ENCODE measurements around the gene TRAF3.
A peak's percentile ranks its signal among the peaks of the same experiment; 100 is the strongest.

Gene TRAF3

DNA sequence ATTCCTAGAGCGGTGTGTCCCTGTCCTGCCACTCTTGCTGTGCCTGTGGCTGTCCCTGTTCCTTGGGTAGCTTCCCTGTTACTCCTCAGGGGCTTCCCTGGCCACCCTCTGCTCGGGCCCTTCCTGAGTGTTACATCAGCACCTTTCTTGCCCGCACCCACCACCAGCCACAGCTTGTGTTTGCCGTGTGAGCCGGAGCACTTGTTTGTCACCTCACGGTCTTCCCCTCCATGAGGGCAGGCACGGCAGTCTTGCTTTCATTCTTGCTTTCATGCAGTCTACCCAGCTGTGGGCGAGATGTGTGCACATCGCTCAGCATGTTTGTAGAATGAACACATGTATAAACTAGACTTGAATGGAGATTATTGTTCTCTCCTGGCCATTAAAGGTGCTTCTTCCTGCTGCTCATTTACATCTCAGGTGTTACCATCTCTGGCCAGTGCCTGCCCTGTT lies 42.0 kb downstream of the TRAF3 start:
- peaks cover 31% of the 10 kb centered on the region for H3K79me2 ChIP-seq (ENCODE audit: insufficient read depth, low read length)
- TF ChIP-seq EZH2 (IDR thresholded peaks at IDR 0.05; ENCODE audit: borderline replicate concordance, low read length), result no peak
- TF ChIP-seq, protein P1, sequence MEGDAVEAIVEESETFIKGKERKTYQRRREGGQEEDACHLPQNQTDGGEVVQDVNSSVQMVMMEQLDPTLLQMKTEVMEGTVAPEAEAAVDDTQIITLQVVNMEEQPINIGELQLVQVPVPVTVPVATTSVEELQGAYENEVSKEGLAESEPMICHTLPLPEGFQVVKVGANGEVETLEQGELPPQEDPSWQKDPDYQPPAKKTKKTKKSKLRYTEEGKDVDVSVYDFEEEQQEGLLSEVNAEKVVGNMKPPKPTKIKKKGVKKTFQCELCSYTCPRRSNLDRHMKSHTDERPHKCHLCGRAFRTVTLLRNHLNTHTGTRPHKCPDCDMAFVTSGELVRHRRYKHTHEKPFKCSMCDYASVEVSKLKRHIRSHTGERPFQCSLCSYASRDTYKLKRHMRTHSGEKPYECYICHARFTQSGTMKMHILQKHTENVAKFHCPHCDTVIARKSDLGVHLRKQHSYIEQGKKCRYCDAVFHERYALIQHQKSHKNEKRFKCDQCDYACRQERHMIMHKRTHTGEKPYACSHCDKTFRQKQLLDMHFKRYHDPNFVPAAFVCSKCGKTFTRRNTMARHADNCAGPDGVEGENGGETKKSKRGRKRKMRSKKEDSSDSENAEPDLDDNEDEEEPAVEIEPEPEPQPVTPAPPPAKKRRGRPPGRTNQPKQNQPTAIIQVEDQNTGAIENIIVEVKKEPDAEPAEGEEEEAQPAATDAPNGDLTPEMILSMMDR (IDR thresholded peaks at IDR 0.05; ENCODE audit: low read length), result no peak
- no peaks in the 10 kb centered on the region for H3K9me2 ChIP-seq (ENCODE audit: low read depth, low read length)
- H2AFZ ChIP-seq (ENCODE audit: low read length), result no peak overlapping the region
- H3K9ac ChIP-seq (ENCODE audit: low read length), result peak overlapping the region; percentile 52; the same call in 1 of the 2 replicates
- peak overlapping the region; percentile 63 for H3K4me2 ChIP-seq (ENCODE audit: low read length)
- H3K4me3 ChIP-seq (ENCODE audit: low read depth, low read length, poor library complexity, severe bottlenecking), result peak overlapping the region; percentile 42
- no peaks in the 10 kb centered on the region for H3K27me3 ChIP-seq (ENCODE audit: insufficient read depth, low read length)
- H3K4me1 ChIP-seq (ENCODE audit: insufficient read depth, low read length, severe bottlenecking), result peaks cover 45% of the 10 kb centered on the region
- H3K36me3 ChIP-seq (ENCODE audit: insufficient read depth, low read length), result no peaks in the 10 kb centered on the region; the same call in 1 of the 2 replicates
- peak overlapping the region; percentile 70 for H3K27ac ChIP-seq (ENCODE audit: low read depth, low read length, poor library complexity, severe bottlenecking)
- no peaks in the 10 kb centered on the region for H3F3A ChIP-seq (ENCODE audit: insufficient read depth, low read length)
- H3K9me3 ChIP-seq (ENCODE audit: low read length), result no peaks in the 10 kb centered on the region
- H4K20me1 ChIP-seq (ENCODE audit: insufficient read depth, low read length), result no peaks in the 10 kb centered on the region

DNA sequence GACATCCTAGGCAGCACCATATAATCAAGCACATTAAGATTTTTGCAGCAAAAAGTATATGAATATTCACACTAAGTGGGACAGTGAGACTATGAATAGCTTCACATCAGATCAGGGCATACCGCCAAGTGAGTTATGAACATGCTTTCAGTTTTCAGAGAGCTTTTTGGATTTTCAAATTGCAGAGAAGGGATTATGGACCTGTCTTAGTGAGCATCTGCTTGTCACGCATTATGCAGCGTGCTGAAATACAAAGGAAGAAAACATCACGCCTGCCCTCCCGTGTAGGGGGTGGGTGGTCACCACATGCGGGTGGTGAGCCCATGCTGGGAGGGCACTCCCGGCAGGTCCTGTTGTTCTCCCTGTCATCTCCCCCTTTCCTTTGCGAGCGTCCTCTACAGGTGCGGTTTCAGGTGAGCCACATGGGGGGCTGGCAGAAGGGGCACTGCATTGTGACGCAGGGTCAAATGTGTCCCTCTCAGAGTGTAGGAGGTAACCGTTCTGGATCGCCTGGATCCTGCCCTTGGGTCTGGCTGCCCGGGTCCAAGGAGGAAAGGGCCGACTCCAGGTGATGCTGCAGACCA lies 42.6 kb downstream of the TRAF3 start:
- no peaks in the 10 kb centered on the region for H3F3A ChIP-seq (ENCODE audit: insufficient read depth, low read length)
- H3K4me3 ChIP-seq (ENCODE audit: low read depth, low read length, poor library complexity, severe bottlenecking), result peak overlapping the region; percentile 42
- peak overlapping the region; percentile 63 for H3K4me2 ChIP-seq (ENCODE audit: low read length)
- TF ChIP-seq, protein P1 (IDR thresholded peaks at IDR 0.05; ENCODE audit: low read length), result no peak
- TF ChIP-seq EZH2 (IDR thresholded peaks at IDR 0.05; ENCODE audit: borderline replicate concordance, low read length), result no peak
- peak overlapping the region; percentile 52; the same call in 1 of the 2 replicates for H3K9ac ChIP-seq (ENCODE audit: low read length)
- no peaks in the 10 kb centered on the region for H3K9me2 ChIP-seq (ENCODE audit: low read depth, low read length)
- no peaks in the 10 kb centered on the region for H3K27me3 ChIP-seq (ENCODE audit: insufficient read depth, low read length)
- H3K4me1 ChIP-seq (ENCODE audit: insufficient read depth, low read length, severe bottlenecking), result peaks cover 46% of the 10 kb centered on the region
- peaks cover 33% of the 10 kb centered on the region for H3K79me2 ChIP-seq (ENCODE audit: insufficient read depth, low read length)
- H3K9me3 ChIP-seq (ENCODE audit: low read length), result no peaks in the 10 kb centered on the region
- no peaks in the 10 kb centered on the region for H4K20me1 ChIP-seq (ENCODE audit: insufficient read depth, low read length)
- H2AFZ ChIP-seq (ENCODE audit: low read length), result no peak overlapping the region
- peak overlapping the region; percentile 70 for H3K27ac ChIP-seq (ENCODE audit: low read depth, low read length, poor library complexity, severe bottlenecking)
- no peaks in the 10 kb centered on the region; the same call in 1 of the 2 replicates for H3K36me3 ChIP-seq (ENCODE audit: insufficient read depth, low read length)

DNA sequence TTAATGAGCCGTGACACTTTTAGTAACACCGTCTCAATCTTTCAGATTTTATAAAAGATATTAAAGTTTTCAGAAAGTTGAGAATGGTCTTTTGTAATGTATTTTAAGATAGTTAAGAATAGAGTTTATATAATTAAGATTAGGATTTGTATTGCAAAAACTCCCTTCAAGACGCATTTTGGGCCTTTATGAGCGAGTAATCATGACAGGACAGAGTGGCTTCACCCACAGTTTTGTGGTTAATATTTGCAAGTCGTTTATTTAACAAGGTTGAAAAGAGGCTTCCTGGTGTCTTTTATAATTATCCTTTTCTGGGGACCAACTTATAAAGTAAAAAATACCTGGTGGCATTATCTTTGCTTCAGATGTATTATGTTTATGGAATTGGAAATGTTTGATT lies 44.0 kb downstream of the TRAF3 start:
- no peak overlapping the region for H3K9ac ChIP-seq (ENCODE audit: low read length)
- peak overlapping the region; percentile 23; the same call in 1 of the 2 replicates for H3K4me2 ChIP-seq (ENCODE audit: low read length)
- no peaks in the 10 kb centered on the region for H4K20me1 ChIP-seq (ENCODE audit: insufficient read depth, low read length)
- H3K4me3 ChIP-seq (ENCODE audit: low read depth, low read length, poor library complexity, severe bottlenecking), result no peak overlapping the region
- no peaks in the 10 kb centered on the region for H3F3A ChIP-seq (ENCODE audit: insufficient read depth, low read length)
- H3K9me3 ChIP-seq (ENCODE audit: low read length), result no peaks in the 10 kb centered on the region
- TF ChIP-seq EZH2 (IDR thresholded peaks at IDR 0.05; ENCODE audit: borderline replicate concordance, low read length), result no peak
- TF ChIP-seq, protein P1 (IDR thresholded peaks at IDR 0.05; ENCODE audit: low read length), result no peak
- H3K36me3 ChIP-seq (ENCODE audit: insufficient read depth, low read length), result no peaks in the 10 kb centered on the region; the same call in 1 of the 2 replicates
- peak overlapping the region; percentile 46 for H3K27ac ChIP-seq (ENCODE audit: low read depth, low read length, poor library complexity, severe bottlenecking)
- H3K79me2 ChIP-seq (ENCODE audit: insufficient read depth, low read length), result peaks cover 33% of the 10 kb centered on the region
- no peaks in the 10 kb centered on the region for H3K27me3 ChIP-seq (ENCODE audit: insufficient read depth, low read length)
- no peak overlapping the region for H2AFZ ChIP-seq (ENCODE audit: low read length)
- peaks cover 51% of the 10 kb centered on the region for H3K4me1 ChIP-seq (ENCODE audit: insufficient read depth, low read length, severe bottlenecking)
- H3K9me2 ChIP-seq (ENCODE audit: low read depth, low read length), result no peaks in the 10 kb centered on the region

Data from OCI-LY1 (cell line).